ENCODE data around the gene PSORS1C1. TPM values are rescaled to one million over a fixed set of nuclear protein-coding genes. Genes with fewer than 3 reads are reported as not detected.

The PSORS1C1 gene
- total RNA-seq, 2 donors from 2014 or later: 0.41 to 3.2 TPM

DNA sequence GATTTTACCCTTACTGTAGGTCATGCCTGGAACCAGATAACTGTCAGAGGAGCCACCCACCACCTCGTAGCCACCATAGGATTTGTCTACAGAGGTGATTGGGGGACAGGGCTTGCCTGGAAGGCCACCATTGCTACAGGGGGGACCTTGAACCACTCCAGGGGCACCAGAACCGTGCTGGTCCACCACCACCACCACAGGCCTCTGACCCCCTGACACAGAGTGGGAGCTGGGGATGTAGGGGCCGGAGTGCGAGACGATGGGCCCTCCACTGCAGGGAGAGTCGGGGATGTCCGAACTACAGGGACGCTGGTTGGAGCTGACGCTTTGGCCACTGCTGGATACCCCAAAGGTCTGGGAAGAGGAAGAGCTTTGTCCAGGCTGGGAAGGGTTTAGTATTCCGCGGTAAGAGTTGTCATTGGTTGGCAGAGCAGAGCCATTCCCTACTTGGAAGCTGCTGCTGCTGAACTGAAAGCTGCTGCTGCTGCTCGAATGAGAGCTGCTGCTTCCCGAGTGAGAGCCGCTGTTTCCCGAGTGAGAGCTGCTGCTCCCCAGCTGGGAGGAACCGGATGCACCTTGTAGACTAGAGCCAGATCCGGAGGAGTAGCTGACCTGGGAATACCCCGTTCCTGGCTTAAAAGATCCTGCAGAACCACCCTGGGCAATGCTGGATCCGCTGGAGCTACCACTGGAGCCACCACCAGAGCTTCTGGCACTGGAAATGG is 2.2 kb downstream of the PSORS1C1 start:
- Mint-ChIP-seq H3K9me3 (no peaks in the 10 kb centered on the region), H3K36me3 (no peaks in the 10 kb centered on the region), H3K27ac (no peak overlapping the region)
- ATAC-seq (no peak), DNase-seq (ENCODE audit: low spot score in 2 of 2) (no peak)

DNA sequence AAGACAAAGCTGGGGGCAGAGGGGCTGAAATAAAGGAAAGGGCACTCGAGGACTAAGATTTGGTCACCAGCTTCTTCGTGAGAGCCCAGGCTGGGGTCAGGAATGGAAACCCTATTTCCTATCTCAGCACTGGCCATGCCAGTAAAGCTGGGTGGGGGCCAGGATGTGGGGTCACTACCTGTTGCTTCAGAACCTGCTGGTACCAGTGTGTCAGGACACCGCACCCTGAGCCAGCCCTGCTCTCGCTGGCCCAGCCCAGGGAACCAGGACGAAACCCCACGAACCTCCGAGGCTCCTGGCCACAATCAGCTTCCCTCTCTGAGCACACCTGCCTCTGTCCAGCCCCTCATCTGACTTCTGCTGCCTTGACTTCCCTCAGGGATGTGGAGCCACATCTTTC is 3.6 kb downstream of the PSORS1C1 start:
- ATAC-seq (no peak), DNase-seq (ENCODE audit: low spot score in 2 of 2) (no peak)
- Mint-ChIP-seq H3K36me3 (no peaks in the 10 kb centered on the region), H3K27ac (no peak overlapping the region), H3K9me3 (no peaks in the 10 kb centered on the region)

DNA sequence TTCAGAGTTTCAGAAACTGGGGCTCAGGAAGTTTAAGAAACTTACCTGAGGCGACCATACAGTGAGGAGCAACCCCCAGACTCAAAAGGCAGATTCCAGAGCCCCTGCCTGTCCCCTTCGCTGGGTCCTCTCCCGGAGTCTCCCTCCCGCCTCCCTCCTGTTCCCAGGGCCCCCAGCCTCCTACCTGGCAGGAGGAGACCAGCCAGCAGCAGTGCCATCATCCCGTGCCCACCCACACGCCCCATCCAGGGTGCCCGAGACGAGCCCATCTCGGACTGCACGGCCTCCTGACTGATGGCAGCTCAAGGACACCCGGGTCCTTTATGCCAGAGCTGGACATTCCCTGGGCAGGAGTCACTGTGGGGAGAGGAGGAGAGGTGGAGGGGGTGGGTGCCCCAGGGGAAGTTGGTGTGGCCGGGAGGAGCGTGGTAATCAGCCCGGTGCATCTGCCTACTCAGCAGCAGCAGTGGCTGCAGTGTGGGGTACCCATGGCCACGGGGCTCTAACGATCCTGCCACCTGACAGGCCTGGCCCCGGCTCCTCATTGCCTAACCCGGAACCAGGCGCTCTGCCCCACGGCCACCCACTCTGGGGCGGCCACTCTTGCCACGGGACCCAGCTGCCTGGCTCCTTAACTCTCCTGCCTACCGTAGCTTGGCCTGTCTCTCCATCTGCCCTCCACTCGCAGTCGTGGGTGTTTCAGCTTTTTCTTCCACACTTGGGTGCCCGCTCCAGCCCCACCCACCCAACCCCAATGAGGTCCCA is 5.7 kb downstream of the PSORS1C1 start, which contains the start of gene CDSN:
Gene CDSN, minus strand, starts transcription at position 296 of the 765 bp plus-strand sequence. Its CDS starts 27 bp downstream, at position 269.
- no peak for DNase-seq (ENCODE audit: low spot score in 2 of 2)
- no peaks in the 10 kb centered on the region for H3K36me3 Mint-ChIP-seq
- no peak within 1 kb of the TSS for H3K27ac Mint-ChIP-seq
- ATAC-seq: no peak
- H3K9me3 Mint-ChIP-seq: no peaks in the 10 kb centered on the region

DNA sequence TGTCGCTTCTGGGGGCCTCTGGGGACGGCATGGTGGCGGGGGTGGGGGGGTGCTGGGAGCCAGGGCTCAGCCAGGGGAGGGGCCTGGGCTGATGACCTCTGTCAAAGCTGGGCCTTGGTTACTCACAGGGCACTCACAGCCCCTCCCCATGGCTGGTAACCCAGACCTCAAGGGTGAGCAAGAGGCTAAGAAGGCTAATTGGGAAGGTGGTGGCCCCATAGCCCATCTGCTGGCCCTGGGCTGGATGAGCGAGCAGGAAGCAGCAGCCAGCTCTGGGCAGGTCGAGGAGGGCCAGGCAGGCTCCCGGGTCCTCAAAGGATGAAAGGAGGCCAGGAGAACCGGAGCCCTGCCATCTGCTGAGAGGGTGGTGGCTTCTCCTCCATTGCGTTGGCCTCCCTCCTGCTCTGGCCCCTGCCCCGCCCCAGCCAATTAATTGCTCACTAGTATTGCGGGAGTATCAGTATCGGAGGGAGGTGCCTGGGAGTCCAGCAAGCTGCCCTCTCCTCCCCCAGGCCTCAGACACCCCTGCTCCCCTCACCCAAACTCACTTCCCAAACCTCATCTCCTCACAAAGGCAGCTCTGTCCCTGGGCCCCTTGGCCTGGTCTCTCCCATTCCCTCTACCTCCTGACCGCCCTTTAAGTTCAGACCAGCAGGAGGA is 6.7 kb downstream of the PSORS1C1 start:
- DNase-seq (ENCODE audit: low spot score in 2 of 2): no peak
- Mint-ChIP-seq H3K27ac (no peak overlapping the region), H3K9me3 (no peaks in the 10 kb centered on the region), H3K36me3 (no peaks in the 10 kb centered on the region)
- ATAC-seq: no peak

DNA sequence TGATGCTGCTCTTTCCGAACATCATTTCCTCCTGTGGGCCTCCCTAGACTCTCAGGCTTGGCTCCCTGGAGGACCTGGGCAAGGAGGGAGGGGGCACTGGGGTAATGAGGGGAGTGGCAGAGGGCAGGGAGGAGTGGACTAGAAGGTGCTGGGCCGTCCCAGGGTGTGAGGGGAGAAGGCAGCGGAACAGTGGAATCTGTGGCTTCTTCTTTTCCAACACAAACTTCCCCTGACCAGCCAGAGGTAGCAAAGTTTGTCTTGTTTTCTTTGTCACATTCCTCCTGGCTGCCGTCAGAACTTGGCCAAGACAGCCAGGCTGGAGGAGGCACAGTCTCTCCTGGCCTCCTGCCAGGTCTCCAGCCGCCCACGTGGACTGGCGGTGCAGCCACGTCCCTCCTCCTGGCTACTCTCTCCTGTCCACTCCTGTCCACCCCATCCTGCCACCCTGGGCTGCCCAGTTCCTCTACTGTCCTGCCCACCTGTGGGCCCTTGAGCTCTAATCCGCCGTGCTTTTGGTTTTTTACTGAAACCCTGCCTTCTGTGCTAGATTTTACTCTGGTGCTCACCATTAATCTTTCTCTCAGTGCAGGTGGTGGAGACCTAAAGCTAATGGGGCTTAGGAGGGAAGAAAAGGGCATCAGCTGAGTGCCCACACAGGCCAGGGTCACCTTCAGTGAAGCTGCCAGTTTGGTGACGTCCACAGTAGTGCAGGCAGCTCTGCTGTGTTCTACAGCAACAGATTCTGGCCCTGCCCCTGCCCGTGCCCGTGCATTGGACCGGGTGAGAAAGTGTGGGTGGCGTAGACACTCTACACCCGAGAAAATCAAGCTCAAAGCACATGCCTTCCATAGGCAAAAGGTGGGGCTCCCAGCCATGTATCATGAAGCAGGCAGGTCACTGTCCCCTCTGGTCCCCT is 8.4 kb downstream of the PSORS1C1 start:
- Mint-ChIP-seq H3K27ac (peak overlapping the region in 1 of 2 donors; percentile 7), H3K9me3 (no peaks in the 10 kb centered on the region), H3K36me3 (no peaks in the 10 kb centered on the region)
- ATAC-seq (no peak), DNase-seq (ENCODE audit: low spot score in 2 of 2) (no peak)

DNA sequence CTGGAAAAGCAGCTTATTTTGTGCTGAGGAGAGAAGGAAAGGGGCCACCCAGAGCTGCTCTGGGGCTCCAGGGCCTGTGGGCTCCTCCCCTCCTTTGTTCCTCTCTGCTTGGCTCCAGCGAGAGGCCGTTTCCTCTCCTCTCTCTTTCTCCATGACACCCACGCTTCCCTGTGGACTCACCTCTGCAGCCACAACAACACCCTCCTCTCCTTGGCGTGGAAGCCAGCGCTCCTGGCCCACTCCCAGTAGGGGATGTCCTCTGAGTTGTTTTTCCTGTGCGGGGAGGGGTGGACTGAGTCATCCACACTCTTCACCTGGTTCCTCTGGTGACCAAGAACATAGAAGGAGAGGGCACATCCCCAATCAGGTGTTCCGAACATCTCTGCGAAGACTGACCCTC is 10.6 kb downstream of the PSORS1C1 start:
- no peaks in the 10 kb centered on the region for H3K9me3 Mint-ChIP-seq
- DNase-seq (ENCODE audit: low spot score in 2 of 2) (no peak), ATAC-seq (no peak)
- H3K27ac Mint-ChIP-seq: no peak overlapping the region
- H3K36me3 Mint-ChIP-seq: no peaks in the 10 kb centered on the region

DNA sequence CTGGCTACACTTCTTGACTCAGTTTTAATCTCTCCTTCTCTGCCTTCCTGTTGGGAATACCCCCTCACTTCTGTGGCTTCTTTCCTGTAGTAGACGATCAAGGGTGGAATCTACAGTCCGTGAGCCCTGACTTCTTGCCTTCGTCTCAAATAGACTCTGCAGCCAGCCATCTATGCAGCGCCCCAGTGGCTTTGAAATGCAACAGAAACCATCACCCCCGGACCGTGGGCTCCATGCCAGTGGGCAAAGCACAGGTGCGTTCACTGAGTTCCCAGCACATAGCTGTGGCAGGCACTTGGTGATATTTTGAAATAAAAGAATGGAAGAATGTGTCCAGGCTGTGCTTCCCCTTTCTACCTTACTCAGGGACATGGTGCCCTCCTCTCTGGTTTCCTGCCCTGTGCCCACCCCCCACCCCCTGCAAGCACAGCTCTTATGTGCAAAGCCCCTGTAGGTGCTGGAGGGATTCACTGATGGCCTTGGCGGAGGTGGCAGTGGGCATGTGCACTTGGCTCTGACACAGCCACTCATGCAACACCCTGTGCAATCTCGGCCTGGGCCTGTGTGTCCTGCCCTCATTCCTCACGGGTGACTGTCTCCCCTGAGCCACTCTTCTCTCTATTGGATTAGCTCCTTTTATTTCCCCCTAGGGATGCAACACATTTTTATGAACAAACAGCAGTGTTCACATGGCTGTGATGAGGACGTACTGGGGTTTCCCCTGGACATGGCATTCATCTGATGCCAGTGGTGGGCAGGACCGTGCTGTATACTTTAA is 11.2 kb downstream of the PSORS1C1 start:
- Mint-ChIP-seq H3K27ac (peak overlapping the region in 1 of 2 donors; percentile 9), H3K36me3 (no peaks in the 10 kb centered on the region), H3K9me3 (no peaks in the 10 kb centered on the region)
- DNase-seq (ENCODE audit: low spot score in 2 of 2) (no peak), ATAC-seq (no peak)

DNA sequence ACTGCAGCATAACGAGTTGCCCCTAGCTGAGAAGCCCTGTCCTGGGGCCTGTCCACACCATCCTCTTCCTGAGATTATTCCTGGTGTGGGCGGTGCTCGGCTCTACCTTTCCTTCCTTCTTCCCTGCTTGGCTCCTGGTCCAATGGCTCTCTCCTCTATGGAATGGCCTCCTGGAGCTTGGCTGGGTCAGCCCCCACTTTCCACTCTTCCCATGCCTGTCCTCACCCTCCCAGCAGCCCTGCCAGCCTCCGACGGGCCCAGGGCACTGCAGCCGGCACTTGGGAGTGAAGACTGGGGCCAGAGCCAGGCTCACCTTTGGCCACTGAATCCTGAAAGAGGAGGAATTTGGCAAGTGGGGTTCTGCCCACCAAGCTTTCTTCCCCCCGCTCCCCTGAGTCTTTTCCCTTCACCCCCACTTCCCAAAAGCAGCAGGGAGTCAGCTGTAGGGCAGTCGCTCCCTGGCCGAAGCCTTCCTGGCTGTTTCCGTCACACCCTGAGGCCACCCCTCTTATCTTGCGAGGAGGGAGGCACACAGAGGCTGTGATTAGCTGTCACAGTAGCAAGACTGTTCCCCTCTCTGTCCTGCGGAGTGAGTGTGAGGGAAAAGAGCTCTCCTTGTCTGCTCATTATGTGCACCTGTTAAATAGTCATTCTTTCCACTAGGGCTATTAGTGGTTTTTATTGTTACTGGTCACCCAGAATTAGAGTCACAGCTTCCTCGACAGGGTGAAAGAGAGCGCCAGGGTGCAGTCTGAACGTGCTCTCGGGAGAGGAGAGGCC is 12.0 kb downstream of the PSORS1C1 start:
- no peak for DNase-seq (ENCODE audit: low spot score in 2 of 2)
- Mint-ChIP-seq H3K27ac (peak overlapping the region in 1 of 2 donors; percentile 29), H3K9me3 (no peaks in the 10 kb centered on the region), H3K36me3 (no peaks in the 10 kb centered on the region)
- no peak for ATAC-seq

DNA sequence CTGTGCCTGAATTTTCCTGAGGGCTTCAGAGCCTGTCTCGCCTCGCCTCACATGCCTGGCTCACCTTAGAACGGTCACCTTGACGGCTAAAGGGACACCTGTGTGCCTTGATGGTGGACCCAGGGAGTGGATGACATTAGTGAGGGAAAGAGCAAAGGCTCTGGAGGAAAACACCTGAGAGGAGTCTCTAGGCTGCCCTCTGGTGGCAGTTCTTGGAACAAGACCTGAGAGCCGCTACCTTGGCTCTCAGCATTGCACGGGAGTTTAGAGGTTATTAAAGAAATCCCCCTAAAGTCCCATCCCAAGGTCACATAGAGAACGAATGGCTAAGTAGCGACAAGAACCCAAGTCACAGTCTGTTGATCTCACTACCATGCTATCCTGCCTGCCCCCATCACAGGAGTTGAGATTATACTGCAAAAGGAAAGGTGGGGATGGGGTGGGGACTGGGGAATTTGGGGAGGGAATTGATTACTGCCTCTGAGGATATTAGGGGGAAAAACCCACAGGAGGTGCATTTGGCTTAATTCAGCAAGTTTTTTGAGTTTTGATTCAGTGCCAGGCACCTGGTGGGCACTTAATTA is 13.6 kb downstream of the PSORS1C1 start:
- H3K9me3 Mint-ChIP-seq: no peaks in the 10 kb centered on the region
- no peaks in the 10 kb centered on the region for H3K36me3 Mint-ChIP-seq

DNA sequence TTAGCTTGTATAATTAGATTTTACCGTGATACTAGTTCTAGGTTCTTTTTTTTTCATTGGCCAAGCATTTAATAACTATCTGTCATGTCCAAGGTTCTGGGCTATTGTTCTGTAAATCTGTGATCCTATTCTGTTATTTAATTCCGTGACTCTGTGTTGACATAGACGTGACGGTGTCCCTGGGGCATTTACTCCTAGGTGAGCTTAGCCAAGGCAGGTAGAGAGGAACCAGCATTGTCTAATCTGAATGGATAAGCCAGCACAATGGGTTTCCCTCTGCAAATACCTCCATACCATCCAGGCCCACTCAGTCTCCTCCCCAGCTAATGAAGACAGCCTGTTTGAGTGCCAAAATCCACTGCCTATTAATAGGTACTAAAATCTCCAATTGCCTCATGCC is 14.5 kb downstream of the PSORS1C1 start:
- no peaks in the 10 kb centered on the region for H3K36me3 Mint-ChIP-seq
- H3K9me3 Mint-ChIP-seq: no peaks in the 10 kb centered on the region
- H3K27ac Mint-ChIP-seq: no peak overlapping the region
- no peak for ATAC-seq
- DNase-seq (ENCODE audit: low spot score in 2 of 2): no peak

More for the DNA sequence above, 13.6 kb downstream of the PSORS1C1 start:
- no peak overlapping the region for H3K27ac Mint-ChIP-seq
- ATAC-seq: peak; percentile 73
- DNase-seq (ENCODE audit: low spot score in 2 of 2): peak; percentile 67 to 82

DNA sequence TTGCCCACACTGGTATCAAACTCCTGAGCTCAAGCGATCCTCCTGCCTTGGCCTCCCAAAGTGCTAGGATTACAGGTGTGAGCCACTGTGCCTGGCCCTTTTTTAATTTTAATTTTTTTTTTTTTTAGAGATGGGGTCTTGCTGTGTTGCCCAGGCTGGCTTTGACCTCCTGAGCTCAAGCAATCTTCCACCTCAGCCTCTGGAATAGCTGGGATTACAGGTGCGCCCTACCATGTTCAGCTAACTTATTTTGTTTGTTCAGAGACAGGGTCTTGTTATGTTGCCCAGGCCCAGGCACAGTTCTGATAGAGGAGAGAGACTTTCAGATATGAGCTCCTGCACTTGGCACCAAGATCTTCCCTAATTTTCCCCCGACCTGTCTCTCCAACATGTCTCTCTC is 16.2 kb downstream of the PSORS1C1 start:
- ATAC-seq (no peak), DNase-seq (ENCODE audit: low spot score in 2 of 2) (no peak)
- no peaks in the 10 kb centered on the region for H3K36me3 Mint-ChIP-seq
- no peak overlapping the region for H3K27ac Mint-ChIP-seq
- no peaks in the 10 kb centered on the region for H3K9me3 Mint-ChIP-seq

DNA sequence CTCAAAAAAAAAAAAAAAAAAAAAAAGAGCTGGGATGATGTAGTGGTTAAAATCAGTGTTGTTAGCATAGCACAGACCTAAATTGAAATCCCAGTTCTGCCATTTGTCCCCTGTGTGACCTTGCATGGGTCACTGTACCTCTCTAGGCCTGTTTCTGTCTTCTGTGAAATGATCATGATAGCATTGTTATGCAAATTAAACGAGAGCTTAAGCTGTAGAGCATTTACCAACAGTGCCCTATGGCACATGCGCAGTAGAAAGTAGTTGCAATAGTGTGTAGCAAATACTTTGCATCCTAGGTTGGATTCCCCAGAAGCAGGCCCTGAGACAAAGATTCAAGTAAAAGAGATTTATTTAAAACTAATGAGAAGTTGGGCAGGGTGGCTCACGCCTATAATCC is 17.0 kb downstream of the PSORS1C1 start:
- DNase-seq (ENCODE audit: low spot score in 2 of 2): no peak
- ATAC-seq: no peak
- Mint-ChIP-seq H3K36me3 (no peaks in the 10 kb centered on the region), H3K27ac (no peak overlapping the region), H3K9me3 (no peaks in the 10 kb centered on the region)

DNA sequence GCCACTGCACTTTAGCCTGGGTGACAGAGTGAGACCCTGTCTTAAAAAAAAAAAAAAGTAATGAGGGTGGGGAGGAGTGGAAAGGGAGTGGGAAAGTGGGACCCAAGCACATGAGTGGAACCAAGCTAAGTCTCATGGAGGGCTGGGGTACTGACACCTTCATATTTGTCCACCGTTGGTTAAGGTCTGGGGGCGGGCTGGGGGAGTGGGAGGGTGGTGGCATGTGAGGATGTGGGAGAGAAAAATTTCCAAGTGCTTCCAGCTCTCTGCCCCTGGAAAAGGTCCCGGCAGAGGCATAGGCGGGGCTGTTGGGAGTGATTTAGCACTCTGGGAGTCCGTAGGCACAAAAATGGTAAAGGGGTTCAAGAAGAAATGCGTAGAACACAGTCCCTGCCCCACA is 18.2 kb downstream of the PSORS1C1 start:
- no peak for ATAC-seq
- H3K9me3 Mint-ChIP-seq: no peaks in the 10 kb centered on the region
- DNase-seq (ENCODE audit: low spot score in 2 of 2): no peak
- no peaks in the 10 kb centered on the region for H3K36me3 Mint-ChIP-seq
- no peak overlapping the region for H3K27ac Mint-ChIP-seq

DNA sequence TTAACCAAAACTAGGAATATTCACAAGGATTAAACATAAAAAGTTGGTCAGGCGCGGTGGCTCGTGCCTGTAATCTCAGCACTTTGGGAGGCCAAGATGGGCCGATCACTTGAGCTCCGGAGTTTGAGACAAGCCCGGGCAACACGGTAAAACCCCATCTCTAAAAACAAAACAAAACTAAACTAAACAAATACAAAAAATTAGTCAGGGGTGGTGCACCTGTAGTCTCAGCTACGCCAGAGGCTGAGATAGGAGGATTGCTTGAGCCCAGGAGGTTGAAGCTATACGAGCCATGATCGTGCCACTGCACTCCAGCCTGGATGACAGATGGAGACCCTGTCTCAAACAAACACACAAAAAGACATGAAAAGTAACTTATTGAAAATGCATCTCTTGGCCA is 21.1 kb downstream of the PSORS1C1 start:
- Mint-ChIP-seq H3K27ac (no peak overlapping the region), H3K36me3 (no peaks in the 10 kb centered on the region), H3K9me3 (no peaks in the 10 kb centered on the region)
- DNase-seq (ENCODE audit: low spot score in 2 of 2) (no peak), ATAC-seq (no peak)

DNA sequence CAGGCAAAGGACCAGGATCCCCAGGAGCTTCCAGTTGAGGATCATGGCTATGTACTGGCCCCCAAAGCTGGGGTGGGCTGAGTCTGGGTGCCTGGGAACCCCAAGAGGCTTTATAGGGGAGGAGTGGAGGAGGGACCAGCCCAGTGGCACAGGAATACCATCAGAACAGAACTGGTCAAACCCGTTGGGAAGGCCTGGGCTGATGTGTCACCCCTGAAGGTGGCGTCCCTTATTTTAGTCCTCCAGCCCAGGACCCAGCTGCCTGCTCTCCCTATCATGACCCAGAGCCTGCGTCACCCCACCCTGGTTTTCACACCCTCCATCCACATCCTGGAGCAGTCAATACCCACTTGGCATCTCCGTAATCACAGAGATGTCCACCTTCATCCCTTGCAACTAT is 24.4 kb downstream of the PSORS1C1 start, which contains the start of gene PSORS1C2:
Gene PSORS1C2, minus strand, starts transcription at position 85 of the 400 bp plus-strand sequence. Its CDS starts 40 bp downstream, at position 45.
- Mint-ChIP-seq H3K9me3 (no peaks in the 10 kb centered on the region), H3K27ac (peak within 1 kb of the TSS in 1 of 2 donors; percentile 86), H3K36me3 (no peaks in the 10 kb centered on the region)
- ATAC-seq (no peak), DNase-seq (ENCODE audit: low spot score in 2 of 2) (no peak)
